ENCODE data around the gene STING1. TPM values are rescaled to one million over a fixed set of nuclear protein-coding genes. Genes with fewer than 3 reads are reported as not detected.

Gene STING1
- total and polyA plus RNA-seq, 10 of the 15 experiments (the other 5 are each of a cell fraction or from before 2014, with no cell fraction given) = 10.1 to 56.1 (median 41.0) TPM

- TF ChIP-seq ZNF687 (IDR thresholded peaks at IDR 0.05) (peak; percentile 78), PKNOX1 (IDR thresholded peaks at IDR 0.05) (no peak), CREM (IDR thresholded peaks at IDR 0.05; ENCODE audit: low read depth) (peak; percentile 58), CTCF (IDR thresholded peaks at IDR 0.05 in 2 of 3, conservative IDR thresholded peaks at IDR 0.05 in 1 of 3; ENCODE audit: control insufficient read depth in 2 of 3, extremely low read depth in 1 of 3, insufficient read depth in 1 of 3, low read depth in 3 of 3, low read length in 3 of 3) (no peak), MEF2B (IDR thresholded peaks at IDR 0.05; ENCODE audit: partially characterized antibody, poor library complexity, severe bottlenecking) (peak; percentile 38), ZNF217 (IDR thresholded peaks at IDR 0.05) (no peak), GABPA (IDR thresholded peaks at IDR 0.05; ENCODE audit: low read depth) (no peak), EZH2 (IDR thresholded peaks at IDR 0.05; ENCODE audit: borderline replicate concordance, control insufficient read depth, low read depth, low read length) (no peak), ASH2L (IDR thresholded peaks at IDR 0.05; ENCODE audit: borderline replicate concordance, low read depth) (no peak), BHLHE40 (IDR thresholded peaks at IDR 0.05; ENCODE audit: borderline replicate concordance in 1 of 2, low read depth in 2 of 2, low read length in 1 of 2) (no peak; a peak in 1 of 4 replicates), LARP7 (IDR thresholded peaks at IDR 0.05) (no peak), SMAD5 (IDR thresholded peaks at IDR 0.05; ENCODE audit: low read depth) (0 out of 2 replicates have a peak, but pooled peaks have one; percentile 11), IKZF2 (IDR thresholded peaks at IDR 0.05) (peak; percentile 60 to 68; a peak in 2 of 4 replicates), NFYA (IDR thresholded peaks at IDR 0.05; ENCODE audit: borderline replicate concordance, low read depth, low read length) (no peak), TBL1XR1 (IDR thresholded peaks at IDR 0.05; ENCODE audit: low read depth, low read length) (no peak), KDM1A (IDR thresholded peaks at IDR 0.05; ENCODE audit: borderline replicate concordance) (no peak), TAF1 (IDR thresholded peaks at IDR 0.05; ENCODE audit: borderline replicate concordance, low read depth, low read length) (0 out of 2 replicates have a peak, but pooled peaks have one; percentile 6), STAT3 (IDR thresholded peaks at IDR 0.05; ENCODE audit: low read depth, low read length) (no peak), ZNF384 (IDR thresholded peaks at IDR 0.05; ENCODE audit: borderline replicate concordance, low read depth, low read length) (no peak), MTA2 (IDR thresholded peaks at IDR 0.05; ENCODE audit: low read depth) (no peak), TCF7 (IDR thresholded peaks at IDR 0.05; ENCODE audit: borderline replicate concordance) (no peak), SPI1 (IDR thresholded peaks at IDR 0.05; ENCODE audit: borderline replicate concordance, insufficient read depth, low read depth, low read length) (no peak), JUND (IDR thresholded peaks at IDR 0.05; ENCODE audit: low read depth, low read length) (no peak), SMARCA5 (IDR thresholded peaks at IDR 0.05) (no peak)
Observed at GRCh38 chr5:139482050-139482889, at the start of gene STING1 (continued).

Measured in GM12878 (cell line).